Activated CD8-positive, alpha-beta memory T cell treated with anti-CD3 and anti-CD28 coated beads for 24 hours (primary cell): ENCODE measurements around the gene AIDA.

Experiments
- DNase-seq: peaks from one replicate; pipeline ENCODE4 v3.0.0-alpha.2; 2020

AIDA gene

GRCh38 chr1:222643606-222643937 lies 68.7 kb downstream of the AIDA start:
- no peak for DNase-seq

GRCh38 chr1:222642468-222642867 lies 69.8 kb downstream of the AIDA start:
- no peak for DNase-seq

GRCh38 chr1:222641269-222641948 lies 70.9 kb downstream of the AIDA start:
- no peak for DNase-seq

GRCh38 chr1:222634180-222635013 lies 77.9 kb downstream of the AIDA start:
- DNase-seq, result peak; percentile 67

- no peak for DNase-seq
Measured at GRCh38 chr1:222632749-222633148, 79.5 kb downstream of the AIDA start.

- no peak for DNase-seq
Measured at GRCh38 chr1:222631611-222632208, 80.6 kb downstream of the AIDA start.

GRCh38 chr1:222629921-222630535 lies 82.3 kb downstream of the AIDA start:
- DNase-seq, result no peak

GRCh38 chr1:222627232-222627631 lies 85.1 kb downstream of the AIDA start:
- DNase-seq, result no peak

GRCh38 chr1:222624214-222624613 lies 88.1 kb downstream of the AIDA start:
- DNase-seq, result no peak

- DNase-seq, result no peak
Measured at GRCh38 chr1:222623458-222623857, 88.8 kb downstream of the AIDA start.

- no peak for DNase-seq
Measured at GRCh38 chr1:222622765-222623164, 89.5 kb downstream of the AIDA start.

GRCh38 chr1:222620566-222620965 lies 91.7 kb downstream of the AIDA start:
- DNase-seq, result no peak

- DNase-seq, result peak; percentile 64
Measured at GRCh38 chr1:222618880-222619596, 93.3 kb downstream of the AIDA start.
